IMR-90 (cell line): ENCODE results near the gene CHGA. TPM values are rescaled to one million over a fixed set of nuclear protein-coding genes. Genes with fewer than 3 reads are reported as not detected.

Experiments used
- ATAC-seq: fragments of 200-7000 bp; cut with Tn5 transposase; 2 replicates; pipeline ENCODE4 v1.9.1; 2020; ENCODE audit warnings: low read depth, mild to moderate bottlenecking, moderate library complexity
- BruUV-seq: library from RNA; stranded (reverse); fragments of 400-500 nt; replicated peaks from 2 replicates; lab custom pipeline; 2021; lab: Mats Ljungman, UMichigan
- CTCF ChIA-PET: fragments of 300-600 bp; formaldehyde crosslinking; extraction: SDS; loops from one replicate; lab custom pipeline; 2021; ENCODE audit warnings: antibody characterized with exemption; lab: Yijun Ruan, JAX
- POLR2A ChIA-PET: fragments of 300-600 bp; sonication (Branson Sonifier 250); formaldehyde crosslinking; loops from one replicate; lab custom pipeline; 2022; ENCODE audit warnings: antibody characterized with exemption; ENCODE audit not compliant: unreplicated experiment; lab: Charles Lee
- DNase-seq: peaks from one replicate; pipeline ENCODE4 v3.0.0; 2013
- H2AFZ ChIP-seq: replicated peaks from 2 replicates; pipeline ENCODE3; 2013; ENCODE audit warnings: low read length, mild to moderate bottlenecking; ENCODE audit not compliant: poor library complexity
- H2AK5ac ChIP-seq: 2 replicates; pipeline ENCODE4 v1.6.1; 2013; ENCODE audit warnings: low read depth, low read length, inconsistent platforms
- H2AK9ac ChIP-seq: replicated peaks from 2 replicates; pipeline ENCODE3; 2013; ENCODE audit warnings: mild to moderate bottlenecking, low read depth, low read length, moderate library complexity; ENCODE audit not compliant: poor library complexity
- H2BK120ac ChIP-seq: 2 replicates; pipeline ENCODE4 v1.6.1; 2013; ENCODE audit warnings: low read depth, low read length, inconsistent platforms
- H2BK15ac ChIP-seq: 3 replicates; pipeline ENCODE4 v1.6.1; 2013; ENCODE audit warnings: low read depth, low read length, inconsistent platforms
- H2BK20ac ChIP-seq: 2 replicates; pipeline ENCODE4 v1.6.1; 2013; ENCODE audit warnings: low read depth, mild to moderate bottlenecking, inconsistent platforms, low read length, moderate library complexity
- H2BK5ac ChIP-seq: 2 replicates; pipeline ENCODE4 v1.6.1; 2013; ENCODE audit warnings: mild to moderate bottlenecking, low read depth, low read length, inconsistent platforms; ENCODE audit not compliant: poor library complexity, severe bottlenecking
- H3K14ac ChIP-seq: replicated peaks from 2 replicates; pipeline ENCODE4 v1.6.1; 2013; ENCODE audit warnings: low read depth, low read length, inconsistent platforms
- H3K18ac ChIP-seq: 2 replicates; pipeline ENCODE4 v1.6.1; 2013; ENCODE audit warnings: low read depth, low read length, control low read depth
- H3K23ac ChIP-seq: 2 replicates; pipeline ENCODE4 v1.6.1; 2013; ENCODE audit warnings: low read depth, low read length, inconsistent platforms
- H3K27ac ChIP-seq: 2 replicates; pipeline ENCODE4 v1.5.1; 2013; ENCODE audit warnings: mild to moderate bottlenecking, control low read depth, low read length; ENCODE audit not compliant: insufficient read depth
- H3K27me3 ChIP-seq: 2 replicates; pipeline ENCODE4 v1.6.1; 2013; ENCODE audit warnings: low read length; ENCODE audit not compliant: control insufficient read depth, insufficient read depth
- H3K36me3 ChIP-seq: 2 replicates; pipeline ENCODE4 v1.6.1; 2013; ENCODE audit warnings: low read length, mixed read lengths; ENCODE audit not compliant: control insufficient read depth, insufficient read depth
- H3K4ac ChIP-seq: 2 replicates; pipeline ENCODE4 v1.6.1; 2013; ENCODE audit warnings: low read depth, low read length, inconsistent platforms
- H3K4me1 ChIP-seq: 2 replicates; pipeline ENCODE4 v1.6.1; 2013; ENCODE audit warnings: low read length, mixed read lengths; ENCODE audit not compliant: control insufficient read depth, insufficient read depth
- H3K4me2 ChIP-seq: 2 replicates; pipeline ENCODE4 v1.6.1; 2013; ENCODE audit warnings: low read depth, mild to moderate bottlenecking, control low read depth, low read length, moderate library complexity
- H3K4me3 ChIP-seq: 2 replicates; pipeline ENCODE4 v1.5.1; 2013; ENCODE audit warnings: low read depth, mild to moderate bottlenecking, control low read depth, low read length, moderate library complexity; ENCODE audit not compliant: insufficient read depth
- H3K56ac ChIP-seq: 2 replicates; pipeline ENCODE4 v1.6.1; 2013; ENCODE audit warnings: low read length, inconsistent platforms; ENCODE audit not compliant: insufficient read depth; ENCODE audit errors: extremely low read depth
- H3K79me1 ChIP-seq, 2 experiments: 2 replicates each; pipeline ENCODE4 v1.6.1; 2013; ENCODE audit warnings: low read length in 2 of 2, inconsistent platforms in 1 of 2, low read depth in 1 of 2
- H3K9ac ChIP-seq: 2 replicates; pipeline ENCODE4 v1.6.1; 2013; ENCODE audit warnings: low read depth, low read length, control low read depth
- H3K9me1 ChIP-seq: 2 replicates; pipeline ENCODE4 v1.6.1; 2013; ENCODE audit warnings: low read length, inconsistent platforms; ENCODE audit not compliant: insufficient read depth
- H3K9me3 ChIP-seq: 2 replicates; pipeline ENCODE4 v1.6.1; 2013; ENCODE audit warnings: low read length; ENCODE audit not compliant: control insufficient read depth, insufficient read depth
- H4K20me1 ChIP-seq: 2 replicates; pipeline ENCODE4 v1.6.1; 2013; ENCODE audit warnings: low read length, inconsistent platforms; ENCODE audit not compliant: insufficient read depth
- H4K5ac ChIP-seq: 2 replicates; pipeline ENCODE4 v1.6.1; 2013; ENCODE audit warnings: mild to moderate bottlenecking, low read depth, low read length, control low read depth
- H4K8ac ChIP-seq, 2 experiments: 2 replicates each; pipeline ENCODE4 v1.6.1; 2013; ENCODE audit warnings: low read depth in 2 of 2, low read length in 2 of 2, control low read depth in 1 of 2, inconsistent platforms in 1 of 2
- H4K91ac ChIP-seq: 2 replicates; pipeline ENCODE4 v1.6.1; 2013; ENCODE audit warnings: low read depth, low read length, inconsistent platforms; ENCODE audit not compliant: insufficient read depth
- BHLHE40 ChIP-seq: fragments of 150-350 bp; IDR thresholded peaks from 2 replicates; pipeline ENCODE4 v1.6.1; 2016; ENCODE audit warnings: mild to moderate bottlenecking, low read depth, low read length
- CEBPB ChIP-seq: IDR thresholded peaks from 2 replicates; pipeline ENCODE4 v1.6.1; 2012; ENCODE audit warnings: low read depth, low read length, improper control_type of control experiment
- CHD1 ChIP-seq: IDR thresholded peaks from 2 replicates; pipeline ENCODE4 v1.6.1; 2012; ENCODE audit warnings: low read depth, low read length, improper control_type of control experiment
- FOS ChIP-seq: fragments of 150-350 bp; IDR thresholded peaks from 2 replicates; pipeline ENCODE4 v1.6.1; 2016; ENCODE audit warnings: low read depth, low read length
- MAFK ChIP-seq: IDR thresholded peaks from 2 replicates; pipeline ENCODE4 v1.6.1; 2012; ENCODE audit warnings: low read depth, low read length, improper control_type of control experiment
- MAZ ChIP-seq: IDR thresholded peaks from 2 replicates; pipeline ENCODE4 v1.6.1; 2012; ENCODE audit warnings: low read depth, mild to moderate bottlenecking, low read length, improper control_type of control experiment, moderate library complexity, borderline replicate concordance
- MXI1 ChIP-seq: IDR thresholded peaks from 2 replicates; pipeline ENCODE4 v1.6.1; 2012; ENCODE audit warnings: low read depth, mild to moderate bottlenecking, low read length, moderate library complexity, borderline replicate concordance
- NFE2L2 ChIP-seq: fragments of 150-350 bp; IDR thresholded peaks from 2 replicates; pipeline ENCODE4 v1.6.1; 2016; ENCODE audit warnings: low read depth, mild to moderate bottlenecking, low read length
- POLR2A ChIP-seq: IDR thresholded peaks from 2 replicates; pipeline ENCODE4 v1.6.1; 2012; ENCODE audit warnings: mild to moderate bottlenecking, low read depth, low read length
- RAD21 ChIP-seq: IDR thresholded peaks from 2 replicates; pipeline ENCODE4 v1.6.1; 2012; ENCODE audit warnings: low read length, improper control_type of control experiment
- RCOR1 ChIP-seq: IDR thresholded peaks from 2 replicates; pipeline ENCODE4 v1.6.1; 2012; ENCODE audit warnings: mild to moderate bottlenecking, low read length, improper control_type of control experiment; ENCODE audit not compliant: insufficient replicate concordance
- RFX5 ChIP-seq: IDR thresholded peaks from 2 replicates; pipeline ENCODE4 v1.8.0; 2012; ENCODE audit warnings: low read depth, mild to moderate bottlenecking, low read length, moderate library complexity
- SMC3 ChIP-seq: fragments of 150-350 bp; IDR thresholded peaks from 2 replicates; pipeline ENCODE4 v1.6.1; 2016; ENCODE audit warnings: low read depth, mild to moderate bottlenecking, antibody characterized with exemption, low read length, moderate library complexity
- WGBS, 2 experiments: methylation state at CpG; one replicate each; pipeline versions ENCODE4 v1.1.5 to v1.1.7; 2013; ENCODE audit warnings: missing lambda C conversion rate in 2 of 2; ENCODE audit not compliant: insufficient read length in 1 of 2; ENCODE audit errors: extremely low coverage in 2 of 2; 5-methylcytosine and 5-hydroxymethylcytosine counted together
- dilution Hi-C: fragments of 300-500 bp; cut with HindIII; formaldehyde crosslinking; loops from one replicate; pipeline ENCODE4 v1.14.3; 2018; ENCODE audit warnings: low sequenced_read_pairs; ENCODE audit not compliant: unreplicated experiment
- in situ Hi-C: fragments of 300-500 bp; cut with MboI; formaldehyde crosslinking; loops from 3 replicates; pipeline ENCODE4 v1.14.3; 2019; ENCODE audit warnings: low sequenced_read_pairs, inconsistent platforms, mixed read lengths
- intact Hi-C: fragments of 100-400 bp; cut with micrococcal nuclease; formaldehyde crosslinking; loops from 2 replicates; pipeline ENCODE4 v1.10.0; 2022
- polyA plus RNA-seq, 3 experiments: library from polyadenylated mRNA; depleted of rRNA; stranded (reverse); fragments of >200 nt; gene quantifications; 2 replicates each; pipeline ENCODE4 v1.2.3, GENCODE V29; 2012; ENCODE audit warnings: low replicate concordance in 1 of 3
- total RNA-seq: library from RNA; depleted of rRNA; stranded (reverse); fragments of >200 nt; gene quantifications from 2 replicates; pipeline ENCODE4 v1.2.3, GENCODE V29; 2012
- TF ChIP-seq, protein P1 (sequence below): conservative IDR thresholded peaks from 2 replicates; pipeline ENCODE4 v1.5.1; 2012; ENCODE audit warnings: mild to moderate bottlenecking, low read depth, low read length, improper control_type of control experiment
- TF ChIP-seq, protein P2 (sequence below): fragments of 150-350 bp; IDR thresholded peaks from 2 replicates; pipeline ENCODE4 v1.6.1; 2017; ENCODE audit warnings: mild to moderate bottlenecking, antibody characterized with exemption, low read length, low read depth
- TF ChIP-seq, protein P3 (sequence below): fragments of 150-350 bp; IDR thresholded peaks from 2 replicates; pipeline ENCODE4 v1.6.1; 2016; ENCODE audit warnings: low read depth, mild to moderate bottlenecking, low read length, moderate library complexity, borderline replicate concordance

CHGA gene
- total and polyA plus RNA-seq, 2 of the 4 experiments (the other 2 are of a cell fraction) = not detected

- Histone ChIP-seq H4K8ac (no peak overlapping the region), H3K4ac (no peak overlapping the region), H3K9me1 (no peaks in the 10 kb centered on the region), H3K56ac (no peak overlapping the region), H4K91ac (no peak overlapping the region), H3K27me3 (peaks cover 1% of the 10 kb centered on the region; the same call in 1 of the 2 replicates), H3K79me1 (no peaks in the 10 kb centered on the region), H2AK5ac (no peak overlapping the region), H3K23ac (no peak overlapping the region), H2BK20ac (no peak overlapping the region), H2BK120ac (no peak overlapping the region), H3K4me3 (no peak overlapping the region), H3K9me3 (peaks cover 5% of the 10 kb centered on the region; the same call in 1 of the 2 replicates), H3K27ac (no peak overlapping the region), H3K9ac (no peak overlapping the region), H2AFZ (no peak overlapping the region), H2BK15ac (no peak overlapping the region), H3K4me2 (no peak overlapping the region), H3K4me1 (no peaks in the 10 kb centered on the region), H4K5ac (no peak overlapping the region), H4K20me1 (no peaks in the 10 kb centered on the region), H3K18ac (no peak overlapping the region), H2BK5ac (no peak overlapping the region), H3K14ac (no peak overlapping the region), H3K36me3 (no peaks in the 10 kb centered on the region), H2AK9ac (no peak overlapping the region)
- intact Hi-C loops = no loop called here
- in situ Hi-C loops = no loop called here
- TF ChIP-seq, protein P1, sequence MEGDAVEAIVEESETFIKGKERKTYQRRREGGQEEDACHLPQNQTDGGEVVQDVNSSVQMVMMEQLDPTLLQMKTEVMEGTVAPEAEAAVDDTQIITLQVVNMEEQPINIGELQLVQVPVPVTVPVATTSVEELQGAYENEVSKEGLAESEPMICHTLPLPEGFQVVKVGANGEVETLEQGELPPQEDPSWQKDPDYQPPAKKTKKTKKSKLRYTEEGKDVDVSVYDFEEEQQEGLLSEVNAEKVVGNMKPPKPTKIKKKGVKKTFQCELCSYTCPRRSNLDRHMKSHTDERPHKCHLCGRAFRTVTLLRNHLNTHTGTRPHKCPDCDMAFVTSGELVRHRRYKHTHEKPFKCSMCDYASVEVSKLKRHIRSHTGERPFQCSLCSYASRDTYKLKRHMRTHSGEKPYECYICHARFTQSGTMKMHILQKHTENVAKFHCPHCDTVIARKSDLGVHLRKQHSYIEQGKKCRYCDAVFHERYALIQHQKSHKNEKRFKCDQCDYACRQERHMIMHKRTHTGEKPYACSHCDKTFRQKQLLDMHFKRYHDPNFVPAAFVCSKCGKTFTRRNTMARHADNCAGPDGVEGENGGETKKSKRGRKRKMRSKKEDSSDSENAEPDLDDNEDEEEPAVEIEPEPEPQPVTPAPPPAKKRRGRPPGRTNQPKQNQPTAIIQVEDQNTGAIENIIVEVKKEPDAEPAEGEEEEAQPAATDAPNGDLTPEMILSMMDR = no peak
- TF ChIP-seq MXI1 (no peak), RAD21 (no peak), NFE2L2 (no peak), RCOR1 (no peak), RFX5 (no peak), MAFK (no peak), CHD1 (no peak), CEBPB (no peak), MAZ (no peak), BHLHE40 (no peak), POLR2A (no peak), SMC3 (no peak), FOS (no peak)
- TF ChIP-seq, protein P2, sequence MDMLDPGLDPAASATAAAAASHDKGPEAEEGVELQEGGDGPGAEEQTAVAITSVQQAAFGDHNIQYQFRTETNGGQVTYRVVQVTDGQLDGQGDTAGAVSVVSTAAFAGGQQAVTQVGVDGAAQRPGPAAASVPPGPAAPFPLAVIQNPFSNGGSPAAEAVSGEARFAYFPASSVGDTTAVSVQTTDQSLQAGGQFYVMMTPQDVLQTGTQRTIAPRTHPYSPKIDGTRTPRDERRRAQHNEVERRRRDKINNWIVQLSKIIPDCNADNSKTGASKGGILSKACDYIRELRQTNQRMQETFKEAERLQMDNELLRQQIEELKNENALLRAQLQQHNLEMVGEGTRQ = no peak
- TF ChIP-seq, protein P3, sequence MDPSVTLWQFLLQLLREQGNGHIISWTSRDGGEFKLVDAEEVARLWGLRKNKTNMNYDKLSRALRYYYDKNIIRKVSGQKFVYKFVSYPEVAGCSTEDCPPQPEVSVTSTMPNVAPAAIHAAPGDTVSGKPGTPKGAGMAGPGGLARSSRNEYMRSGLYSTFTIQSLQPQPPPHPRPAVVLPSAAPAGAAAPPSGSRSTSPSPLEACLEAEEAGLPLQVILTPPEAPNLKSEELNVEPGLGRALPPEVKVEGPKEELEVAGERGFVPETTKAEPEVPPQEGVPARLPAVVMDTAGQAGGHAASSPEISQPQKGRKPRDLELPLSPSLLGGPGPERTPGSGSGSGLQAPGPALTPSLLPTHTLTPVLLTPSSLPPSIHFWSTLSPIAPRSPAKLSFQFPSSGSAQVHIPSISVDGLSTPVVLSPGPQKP = no peak
- POLR2A ChIA-PET = no interaction called here
- DNase-seq (no peak), ATAC-seq (no peak)
- 83 to 100% methylated on average over 1 of the region's 7 CpGs for WGBS, 2 experiments
- no TSS peak for BruUV-seq
- CTCF ChIA-PET = no interaction called here
- dilution Hi-C loops = no loop called here
These were observed 31.9 kb upstream of the CHGA start for GRCh38 chr14:92890830-92891588.
